ENCODE results near the gene TIGD4.

DNA sequence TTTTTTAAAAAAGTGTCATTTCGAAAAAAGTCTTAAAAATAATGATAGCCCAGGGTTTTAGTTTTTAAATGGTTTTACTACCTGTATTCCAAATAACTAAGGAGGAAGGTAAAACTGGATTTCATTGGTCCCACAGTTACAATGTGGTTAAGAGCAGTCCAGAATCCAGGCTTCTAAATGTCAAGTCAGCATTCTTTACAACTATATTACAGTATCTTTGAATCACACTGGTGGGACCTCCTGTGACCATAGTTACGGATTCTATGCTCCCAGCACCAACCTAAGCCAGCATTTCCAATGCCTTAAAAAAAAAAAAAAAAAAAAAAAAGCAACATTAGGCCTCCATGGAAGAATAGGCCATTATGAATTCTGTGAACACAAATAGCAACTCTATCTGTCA is 6.2 kb downstream of the TIGD4 start:
- TF ChIP-seq POLR2AphosphoS5 (IDR thresholded peaks at IDR 0.05; ENCODE audit: low read depth, low read length) (no peak), POLR2A (IDR thresholded peaks at IDR 0.05; ENCODE audit: low read depth, low read length) (no peak), TAF1 (IDR thresholded peaks at IDR 0.05; ENCODE audit: low read depth, low read length) (no peak), PAX5 (IDR thresholded peaks at IDR 0.05; ENCODE audit: insufficient read depth, low read length, severe bottlenecking) (no peak), POU2F2 (IDR thresholded peaks at IDR 0.05; ENCODE audit: low read depth, low read length) (no peak), SPI1 (IDR thresholded peaks at IDR 0.05; ENCODE audit: low read depth, low read length) (no peak)

Data from GM12891 (cell line).